Prostate gland (tissue), 2 donors: ENCODE data around the gene LGR6. TPM values are rescaled to one million over a fixed set of nuclear protein-coding genes. Genes with fewer than 3 reads are reported as not detected.
"Not testable (repeated sequence)": the region's sequence is repeated elsewhere in the genome, so short reads cannot be mapped to it uniquely, and the experiment has no call there.

Experiments
- DNase-seq: peaks from one replicate; pipeline ENCODE4 v3.0.0-alpha.2; 2019; ENCODE audit warnings: low spot score
- H3K27ac ChIP-seq, 2 donors: fragments of 200-600 bp; sonication (generic); 2 replicates each; pipeline ENCODE4 v1.5.1; 2017 to 2019
- H3K27me3 ChIP-seq: fragments of 200-600 bp; sonication (generic); replicated peaks from 2 replicates; pipeline ENCODE4 v1.5.1; 2019; ENCODE audit not compliant: insufficient read depth
- H3K36me3 ChIP-seq, 2 donors: fragments of 200-600 bp; sonication (generic); 1 replicate in 1 of 2; 2 replicates in 1 of 2; pipeline versions ENCODE4 v1.5.1 to v1.8.1; 2017 to 2019
- H3K4me1 ChIP-seq: fragments of 200-600 bp; sonication (generic); replicated peaks from 2 replicates; pipeline ENCODE4 v1.5.1; 2019
- H3K4me3 ChIP-seq, 2 donors: fragments of 200-600 bp; sonication (generic); 2 replicates each; pipeline ENCODE4 v1.5.1; 2017 to 2019
- H3K9me3 ChIP-seq: fragments of 200-600 bp; sonication (generic); 2 replicates; pipeline ENCODE4 v1.5.1; 2017
- POLR2A ChIP-seq: fragments of 450-650 bp; IDR thresholded peaks from one replicate; pipeline ENCODE4 v1.6.1; 2016; ENCODE audit warnings: antibody characterized with exemption, mild to moderate bottlenecking
- POLR2AphosphoS5 ChIP-seq: sonication (generic); formaldehyde crosslinking; IDR thresholded peaks from one replicate; pipeline ENCODE4 v1.6.1; 2017; ENCODE audit warnings: antibody characterized with exemption
- WGBS: methylation state at CpG from one replicate; pipeline ENCODE4 v1.1.5; 2018; 5-methylcytosine and 5-hydroxymethylcytosine counted together
- intact Hi-C: fragments of 100-400 bp; cut with DNase I; formaldehyde crosslinking; loops from one replicate; pipeline ENCODE4 v1.14.2; 2022
- total RNA-seq, 2 donors: library from RNA; depleted of rRNA; stranded (reverse); fragments of >200 nt; gene quantifications; one replicate each; pipeline ENCODE4 v1.1.0, GENCODE V29; 2016
- TF ChIP-seq, protein P1 (sequence below), 4 experiments: fragments of 200-600 bp in 2 of 4; fragments of 450-650 bp in 2 of 4; sonication (generic) in 2 of 4; IDR thresholded peaks; 1 replicate in 3 of 4; 2 replicates in 1 of 4; pipeline ENCODE4 v1.5.1; 2016 to 2019; ENCODE audit warnings: antibody characterized with exemption in 4 of 4, mild to moderate bottlenecking in 2 of 4, moderate library complexity in 2 of 4

The LGR6 gene
- total RNA-seq, 2 donors from 2014 or later: 8.0 to 25.6 TPM

DNA sequence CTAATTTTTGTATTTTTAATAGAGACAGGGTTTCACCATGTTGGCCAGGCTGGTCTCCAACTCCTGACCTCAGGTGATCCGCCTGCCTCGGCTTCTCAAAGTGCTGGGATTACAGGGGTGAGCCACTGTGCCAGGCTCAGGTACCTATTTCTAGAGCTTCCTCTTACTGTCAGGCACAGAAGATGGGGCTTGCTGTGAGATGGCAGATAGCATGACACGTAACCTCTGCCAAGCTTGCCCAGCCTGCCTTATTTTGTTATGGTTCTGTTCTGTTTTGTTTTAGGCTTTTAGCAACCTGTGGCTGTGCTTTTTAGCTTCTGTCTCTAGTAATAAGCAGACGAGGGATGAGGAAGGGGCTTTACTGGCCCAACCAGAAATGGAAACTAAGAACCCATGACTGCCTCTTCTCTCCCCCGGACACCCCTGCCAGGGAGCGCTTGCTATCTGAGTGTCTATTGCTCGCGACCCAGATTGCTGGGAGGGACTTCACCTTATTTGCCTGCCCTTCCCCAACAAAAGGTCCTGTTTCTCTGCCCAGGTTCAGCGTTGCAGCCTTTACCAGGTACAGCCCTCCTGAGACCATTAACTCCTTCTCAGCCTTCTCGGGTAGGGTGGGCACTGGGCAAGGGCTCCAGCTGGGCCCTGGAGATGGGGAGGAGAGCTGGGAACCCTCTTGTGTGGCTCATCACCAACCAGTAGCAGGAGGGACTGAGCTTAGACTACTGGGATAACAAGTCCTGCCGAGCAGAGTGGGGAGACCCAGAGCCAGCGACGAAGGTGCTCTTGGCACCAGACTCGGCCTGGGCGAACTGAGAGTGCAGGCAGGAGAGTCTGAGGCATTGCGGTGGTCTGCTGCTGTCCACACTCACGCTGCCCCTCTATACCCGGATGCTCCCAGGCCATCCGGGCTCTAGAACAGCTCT, 13.5 kb upstream of the LGR6 start:
- Histone ChIP-seq H3K4me3 (no peak overlapping the region), H3K4me1 (no peaks in the 10 kb centered on the region), H3K27ac (no peak overlapping the region), H3K36me3 (no peaks in the 10 kb centered on the region), H3K27me3 (peaks cover 5% of the 10 kb centered on the region), H3K9me3 (no peaks in the 10 kb centered on the region)
- 75% methylated on average over 19 of the region's 19 CpGs for WGBS
- TF ChIP-seq, protein P1, sequence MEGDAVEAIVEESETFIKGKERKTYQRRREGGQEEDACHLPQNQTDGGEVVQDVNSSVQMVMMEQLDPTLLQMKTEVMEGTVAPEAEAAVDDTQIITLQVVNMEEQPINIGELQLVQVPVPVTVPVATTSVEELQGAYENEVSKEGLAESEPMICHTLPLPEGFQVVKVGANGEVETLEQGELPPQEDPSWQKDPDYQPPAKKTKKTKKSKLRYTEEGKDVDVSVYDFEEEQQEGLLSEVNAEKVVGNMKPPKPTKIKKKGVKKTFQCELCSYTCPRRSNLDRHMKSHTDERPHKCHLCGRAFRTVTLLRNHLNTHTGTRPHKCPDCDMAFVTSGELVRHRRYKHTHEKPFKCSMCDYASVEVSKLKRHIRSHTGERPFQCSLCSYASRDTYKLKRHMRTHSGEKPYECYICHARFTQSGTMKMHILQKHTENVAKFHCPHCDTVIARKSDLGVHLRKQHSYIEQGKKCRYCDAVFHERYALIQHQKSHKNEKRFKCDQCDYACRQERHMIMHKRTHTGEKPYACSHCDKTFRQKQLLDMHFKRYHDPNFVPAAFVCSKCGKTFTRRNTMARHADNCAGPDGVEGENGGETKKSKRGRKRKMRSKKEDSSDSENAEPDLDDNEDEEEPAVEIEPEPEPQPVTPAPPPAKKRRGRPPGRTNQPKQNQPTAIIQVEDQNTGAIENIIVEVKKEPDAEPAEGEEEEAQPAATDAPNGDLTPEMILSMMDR (IDR thresholded peaks at IDR 0.05): no peak
- TF ChIP-seq POLR2A: no peak
- no peak for TF ChIP-seq POLR2AphosphoS5
- intact Hi-C loops: no loop called here
- no peak for DNase-seq

DNA sequence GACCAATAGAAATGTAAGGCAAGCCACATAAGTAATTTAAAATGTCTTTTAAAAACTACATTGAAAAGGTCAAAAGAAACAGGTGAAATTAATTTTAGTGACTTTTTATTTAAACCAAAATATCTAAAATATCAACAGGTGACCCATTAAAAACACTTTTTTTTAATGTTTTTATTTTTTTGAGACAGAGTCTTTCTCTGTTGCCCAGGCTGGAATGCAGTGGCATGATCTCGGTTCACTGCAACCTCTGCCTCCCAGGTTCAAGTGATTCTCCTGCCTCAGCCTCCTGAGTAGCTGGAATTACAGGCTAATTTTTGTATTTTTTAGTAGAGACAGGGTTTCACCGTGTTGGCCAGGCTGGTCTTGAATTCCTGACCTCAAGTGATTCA, 12.9 kb upstream of the LGR6 start:
- H3K4me1 ChIP-seq, H3K27me3 ChIP-seq, intact Hi-C loops, H3K27ac ChIP-seq, H3K4me3 ChIP-seq, H3K36me3 ChIP-seq, H3K9me3 ChIP-seq, DNase-seq: not testable (repeated sequence)
- 71% methylated on average over 2 of the region's 2 CpGs for WGBS

DNA sequence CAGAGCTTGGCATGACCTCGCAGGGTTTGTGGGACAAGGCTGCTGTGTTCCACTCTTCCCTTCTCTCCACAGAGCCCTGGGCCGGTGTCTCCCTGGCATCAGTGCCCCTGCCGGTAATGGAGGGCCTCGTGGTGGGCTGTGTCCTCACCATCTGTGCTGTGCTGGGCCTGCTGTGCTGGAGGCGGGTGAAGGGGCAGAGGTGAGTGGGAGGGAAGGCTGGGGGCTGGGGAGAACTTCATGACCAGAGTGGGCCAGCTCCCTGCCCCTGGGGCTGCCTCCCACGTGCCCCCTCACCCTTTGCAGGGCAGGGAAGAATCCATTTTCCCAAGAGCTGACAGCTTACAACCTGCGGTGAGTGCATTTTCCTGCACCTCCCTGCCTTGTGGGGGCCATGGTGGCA, 12.0 kb upstream of the LGR6 start:
- H3K4me3 ChIP-seq: no peak overlapping the region
- TF ChIP-seq POLR2A (no peak), POLR2AphosphoS5 (no peak)
- TF ChIP-seq, protein P1 (IDR thresholded peaks at IDR 0.05): no peak
- intact Hi-C loops: no loop called here
- DNase-seq: no peak
- H3K27ac ChIP-seq: no peak overlapping the region
- WGBS: 81% methylated on average over 7 of the region's 7 CpGs
- no peaks in the 10 kb centered on the region for H3K9me3 ChIP-seq
- no peaks in the 10 kb centered on the region for H3K4me1 ChIP-seq
- H3K27me3 ChIP-seq: peaks cover 5% of the 10 kb centered on the region
- no peaks in the 10 kb centered on the region for H3K36me3 ChIP-seq

DNA sequence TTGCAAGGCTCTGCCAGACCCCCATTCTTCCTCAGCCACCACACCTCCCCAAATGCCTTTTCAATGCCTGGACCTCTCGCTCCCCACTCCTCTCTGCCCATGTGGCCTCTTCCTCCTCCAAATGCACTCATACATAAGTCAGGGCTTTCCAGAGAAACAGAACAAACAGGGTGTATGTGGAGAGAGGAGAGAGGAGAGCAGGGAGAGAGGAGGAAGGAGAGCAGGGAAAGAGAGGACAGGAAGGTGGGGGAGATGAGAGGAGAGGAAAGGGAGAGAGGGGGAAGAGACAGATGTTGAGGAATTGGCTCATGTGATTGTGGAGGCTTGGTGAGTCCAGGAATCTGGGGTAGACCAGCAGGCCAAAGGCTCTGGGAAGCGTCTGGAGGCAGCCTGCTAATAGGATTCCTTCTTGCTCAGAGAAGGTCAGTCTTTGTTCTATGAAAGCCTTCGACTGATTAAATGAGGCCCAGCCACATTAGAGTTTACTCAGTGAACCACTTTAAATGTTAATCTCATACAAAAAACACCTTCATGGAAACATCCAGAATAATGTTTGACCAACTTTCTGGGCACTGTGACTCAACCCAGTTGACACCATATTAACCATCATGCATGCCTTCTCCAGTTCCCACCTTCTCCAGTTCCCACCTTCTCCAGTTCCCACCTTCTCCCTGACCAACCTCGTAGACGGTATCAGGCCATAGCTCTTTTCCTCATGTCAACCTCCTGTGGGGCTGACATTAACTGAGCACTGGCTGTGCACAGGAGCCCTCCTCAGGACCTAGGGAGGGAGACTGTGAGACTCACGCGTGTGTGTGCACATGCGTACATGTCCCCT, 11.3 kb upstream of the LGR6 start:
- H3K27ac ChIP-seq: no peak overlapping the region
- intact Hi-C loops: no loop called here

More for the DNA sequence above, 11.3 kb upstream of the LGR6 start:
- 89% methylated on average over 8 of the region's 8 CpGs for WGBS
- Histone ChIP-seq H3K9me3 (no peaks in the 10 kb centered on the region), H3K27me3 (peaks cover 5% of the 10 kb centered on the region), H3K4me3 (no peak overlapping the region), H3K4me1 (no peaks in the 10 kb centered on the region), H3K36me3 (no peaks in the 10 kb centered on the region)
- no peak for DNase-seq
- no peak for TF ChIP-seq POLR2AphosphoS5
- TF ChIP-seq, protein P1 (IDR thresholded peaks at IDR 0.05): no peak
- no peak for TF ChIP-seq POLR2A
